GM23338 (cell line): ENCODE results near the gene MAPK8IP3. TPM values are rescaled to one million over a fixed set of nuclear protein-coding genes. Genes with fewer than 3 reads are reported as not detected.
A peak's percentile ranks its signal among the peaks of the same experiment; 100 is the strongest.

Source experiments
- ATAC-seq: fragments of 200-7000 bp; cut with Tn5 transposase; 3 replicates; pipeline ENCODE4 v1.9.1; 2020
- DNase-seq: peaks from one replicate; pipeline ENCODE4 v3.0.0-alpha.2; 2015; ENCODE audit warnings: low spot score
- H2AFZ ChIP-seq: fragments of 200-600 bp; sonication (generic); 2 replicates; pipeline ENCODE4 v1.8.0; 2016; ENCODE audit warnings: antibody characterized with exemption, mild to moderate bottlenecking, moderate library complexity
- H3F3A ChIP-seq: fragments of 200-600 bp; sonication (generic); replicated peaks from 2 replicates; pipeline ENCODE4 v1.8.0; 2017; ENCODE audit warnings: antibody characterized with exemption, mixed run types, low read depth
- H3K27ac ChIP-seq: fragments of 200-600 bp; sonication (generic); 2 replicates; pipeline ENCODE4 v1.6.1; 2016; ENCODE audit warnings: low read depth
- H3K27me3 ChIP-seq: fragments of 200-600 bp; sonication (generic); 2 replicates; pipeline ENCODE4 v1.8.0; 2016; ENCODE audit warnings: mild to moderate bottlenecking, mixed run types, moderate library complexity; ENCODE audit not compliant: insufficient read depth
- H3K36me3 ChIP-seq: fragments of 200-600 bp; sonication (generic); 2 replicates; pipeline ENCODE4 v1.8.0; 2016; ENCODE audit warnings: mild to moderate bottlenecking; ENCODE audit not compliant: insufficient read depth
- H3K4me1 ChIP-seq: fragments of 200-600 bp; sonication (generic); 2 replicates; pipeline ENCODE4 v1.8.0; 2016; ENCODE audit warnings: mild to moderate bottlenecking, moderate library complexity; ENCODE audit not compliant: insufficient read depth
- H3K4me2 ChIP-seq: fragments of 200-600 bp; sonication (generic); 2 replicates; pipeline ENCODE4 v1.7.1; 2017; ENCODE audit warnings: mixed run types
- H3K4me3 ChIP-seq: fragments of 200-600 bp; sonication (generic); 2 replicates; pipeline ENCODE4 v1.6.1; 2016; ENCODE audit warnings: mixed run types
- H3K79me2 ChIP-seq: fragments of 200-600 bp; sonication (generic); replicated peaks from 2 replicates; pipeline ENCODE4 v1.8.0; 2017; ENCODE audit warnings: mild to moderate bottlenecking; ENCODE audit not compliant: insufficient read depth
- H3K9me2 ChIP-seq: fragments of 200-600 bp; sonication (generic); 2 replicates; pipeline ENCODE4 v1.8.0; 2017; ENCODE audit not compliant: insufficient read depth
- H4K20me1 ChIP-seq: fragments of 200-600 bp; sonication (generic); replicated peaks from 2 replicates; pipeline ENCODE4 v1.8.0; 2017; ENCODE audit warnings: mild to moderate bottlenecking; ENCODE audit not compliant: insufficient read depth
- H3K27ac Mint-ChIP-seq: 2 replicates; pipeline ENCODE4 v1.8.0; 2020; ENCODE audit warnings: inconsistent platforms, mild to moderate bottlenecking, moderate library complexity, mixed read lengths
- H3K27me3 Mint-ChIP-seq: 3 replicates; pipeline ENCODE4 v1.8.0; 2022; ENCODE audit warnings: low read depth, mild to moderate bottlenecking, moderate library complexity, mixed read lengths, inconsistent platforms; ENCODE audit not compliant: insufficient read depth, poor library complexity
- H3K36me3 Mint-ChIP-seq: 3 replicates; pipeline ENCODE4 v1.8.0; 2021; ENCODE audit warnings: low read depth, mild to moderate bottlenecking, inconsistent platforms, moderate library complexity, mixed read lengths
- H3K4me1 Mint-ChIP-seq: 3 replicates; pipeline ENCODE4 v1.8.0; 2020; ENCODE audit warnings: mild to moderate bottlenecking, inconsistent platforms, mixed read lengths
- H3K4me3 Mint-ChIP-seq: 3 replicates; pipeline ENCODE4 v1.8.0; 2021; ENCODE audit warnings: moderate library complexity, mild to moderate bottlenecking, inconsistent platforms, mixed read lengths
- H3K9me3 Mint-ChIP-seq: 3 replicates; pipeline ENCODE4 v1.8.0; 2020; ENCODE audit warnings: moderate library complexity, mild to moderate bottlenecking, inconsistent platforms, mixed read lengths
- CREB1 ChIP-seq: fragments of 250-450 bp; sonication (Bioruptor Pico); IDR thresholded peaks from 2 replicates; pipeline ENCODE4 v1.5.0; 2020; ENCODE audit warnings: low read depth, mild to moderate bottlenecking, moderate library complexity
- CTCF ChIP-seq, 2 experiments: fragments of 200-600 bp in 1 of 2; sonication (generic) in 1 of 2; conservative IDR thresholded peaks; 2 replicates each; pipeline versions ENCODE4 v1.5.1 to v1.6.1; 2016 to 2017; ENCODE audit warnings: antibody characterized with exemption in 2 of 2, low read depth in 2 of 2, mild to moderate bottlenecking in 2 of 2, moderate library complexity in 1 of 2
- ETS1 ChIP-seq: IDR thresholded peaks from 2 replicates; pipeline ENCODE4 v1.6.1; 2016; ENCODE audit warnings: antibody characterized with exemption
- EZH2 ChIP-seq: fragments of 200-600 bp; sonication (generic); IDR thresholded peaks from one replicate; pipeline ENCODE4 v1.8.0; 2017; ENCODE audit warnings: antibody characterized with exemption, mild to moderate bottlenecking, low read depth; ENCODE audit not compliant: unreplicated experiment
- EZH2phosphoT487 ChIP-seq: fragments of 200-600 bp; sonication (generic); IDR thresholded peaks from one replicate; pipeline ENCODE4 v1.8.1; 2018; ENCODE audit warnings: antibody characterized with exemption; ENCODE audit not compliant: unreplicated experiment
- JUNB ChIP-seq: IDR thresholded peaks from one replicate; pipeline ENCODE4 v1.6.1; 2016; ENCODE audit warnings: antibody characterized with exemption; ENCODE audit not compliant: unreplicated experiment
- NANOG ChIP-seq: IDR thresholded peaks from 2 replicates; pipeline ENCODE4 v1.6.1; 2016; ENCODE audit warnings: antibody characterized with exemption, borderline replicate concordance
- POLR2AphosphoS5 ChIP-seq: IDR thresholded peaks from 2 replicates; pipeline ENCODE4 v1.6.1; 2016; ENCODE audit warnings: antibody characterized with exemption, low read depth
- REST ChIP-seq: IDR thresholded peaks from one replicate; pipeline ENCODE4 v1.6.1; 2018; ENCODE audit warnings: antibody characterized with exemption; ENCODE audit not compliant: unreplicated experiment
- STAT1 ChIP-seq: IDR thresholded peaks from one replicate; pipeline ENCODE4 v1.6.1; 2016; ENCODE audit warnings: antibody characterized with exemption; ENCODE audit not compliant: unreplicated experiment
- ZNF114 ChIP-seq: fragments of 250-450 bp; sonication (Bioruptor Pico); IDR thresholded peaks from 2 replicates; pipeline ENCODE4 v1.5.0; 2020; ENCODE audit warnings: mild to moderate bottlenecking, moderate library complexity
- ZNF331 ChIP-seq: fragments of 250-450 bp; sonication (Bioruptor Pico); IDR thresholded peaks from 2 replicates; pipeline ENCODE4 v1.5.0; 2020; ENCODE audit warnings: low read depth, mild to moderate bottlenecking, moderate library complexity
- ZNF462 ChIP-seq: fragments of 250-450 bp; sonication (Bioruptor Pico); IDR thresholded peaks from 2 replicates; pipeline ENCODE4 v1.5.0; 2020; ENCODE audit warnings: mild to moderate bottlenecking, moderate library complexity
- polyA plus RNA-seq: library from polyadenylated mRNA; unstranded; fragments of >200 nt; fragmentation: Nextera tagmentation; extraction: Ambion mirVana; gene quantifications from 2 replicates; pipeline ENCODE4 v1.2.1, GENCODE V29; 2016
- total RNA-seq: library from RNA; depleted of rRNA; stranded (reverse); fragments of >200 nt; shearing (Covaris generic); gene quantifications from 2 replicates; pipeline ENCODE4 v1.2.3, GENCODE V29; 2014

Gene MAPK8IP3
- total and polyA plus RNA-seq, 2 experiments from 2014 or later, result 11.3 to 58.4 TPM

GRCh38 chr16:1774448-1774780, 68.4 kb downstream of the MAPK8IP3 start:
- peaks cover 15% of the 10 kb centered on the region for H3K79me2 ChIP-seq

More at GRCh38 chr16:1774448-1774780, 68.4 kb downstream of the MAPK8IP3 start:
- peak overlapping the region; percentile 96 for H3K4me2 ChIP-seq
- 0 out of 3 replicates have a peak overlapping the region, but pooled peaks have one; percentile 30 for H3K4me3 Mint-ChIP-seq
- H3K9me3 Mint-ChIP-seq, result peaks cover 4% of the 10 kb centered on the region; the same call in 2 of the 3 replicates
- peaks cover 4% of the 10 kb centered on the region for H3K4me1 ChIP-seq
- H2AFZ ChIP-seq, result no peak overlapping the region
- peaks cover 5% of the 10 kb centered on the region; the same call in 1 of the 2 replicates for H4K20me1 ChIP-seq
- peaks cover 14% of the 10 kb centered on the region; the same call in 1 of the 2 replicates for H3F3A ChIP-seq
- H3K4me3 ChIP-seq, result peak overlapping the region; percentile 97; the same call in 1 of the 2 replicates
- no peaks in the 10 kb centered on the region for H3K36me3 ChIP-seq
- H3K4me1 Mint-ChIP-seq, result peaks cover 8% of the 10 kb centered on the region
- TF ChIP-seq REST, result no peak
- no peak for TF ChIP-seq ETS1
- TF ChIP-seq ZNF114, result no peak
- TF ChIP-seq CREB1 (CRISPR knock-in tag), result no peak
- TF ChIP-seq ZNF331 (CRISPR knock-in tag), result no peak
- no peak for TF ChIP-seq ZNF462 (CRISPR knock-in tag)
- TF ChIP-seq EZH2, result no peak
- no peak for TF ChIP-seq EZH2phosphoT487
- no peak for TF ChIP-seq STAT1
- no peak for TF ChIP-seq NANOG
- TF ChIP-seq JUNB, result no peak
- no peak for TF ChIP-seq CTCF (conservative IDR thresholded peaks at IDR 0.05; ENCODE audit: low read depth in 2 of 2)
- no peak for TF ChIP-seq POLR2AphosphoS5
- DNase-seq, result no peak
- no peaks in the 10 kb centered on the region for H3K27me3 ChIP-seq
- no peaks in the 10 kb centered on the region for H3K9me2 ChIP-seq
- no peak for ATAC-seq
- no peak overlapping the region for H3K27ac ChIP-seq
- H3K36me3 Mint-ChIP-seq, result peaks cover 23% of the 10 kb centered on the region
- peaks cover 23% of the 10 kb centered on the region for H3K27me3 Mint-ChIP-seq
- H3K27ac Mint-ChIP-seq, result no peak overlapping the region
